Measurements from ENCODE around the gene WFIKKN2.

The WFIKKN2 gene

GRCh38 chr17:50889528-50890118 lies 54.2 kb downstream of the WFIKKN2 start:
- Histone ChIP-seq H3K4me1 (ENCODE audit: control insufficient read depth in 2 of 2, insufficient read depth in 2 of 2, low read length in 2 of 2) (peaks cover 8 to 12% of the 10 kb centered on the region in 2 donors), H3K4me3 (ENCODE audit: low read length in 2 of 2) (no peak overlapping the region), H3K27me3 (ENCODE audit: control insufficient read depth in 2 of 2, insufficient read depth in 2 of 2, low read length in 2 of 2) (no peaks in the 10 kb centered on the region), H3K9me3 (ENCODE audit: control insufficient read depth in 2 of 2, low read length in 2 of 2) (no peaks in the 10 kb centered on the region), H3K36me3 (ENCODE audit: control insufficient read depth in 2 of 2, insufficient read depth in 2 of 2, low read length in 2 of 2) (no peaks in the 10 kb centered on the region), H3K27ac (ENCODE audit: low read depth in 2 of 2, low read length in 2 of 2) (no peak overlapping the region), H3K9ac (ENCODE audit: low read depth in 1 of 2, low read length in 2 of 2) (no peak overlapping the region)

GRCh38 chr17:50890675-50891516 lies 55.5 kb downstream of the WFIKKN2 start:
- Histone ChIP-seq H3K9ac (ENCODE audit: low read depth in 1 of 2, low read length in 2 of 2) (no peak overlapping the region), H3K4me3 (ENCODE audit: low read length in 2 of 2) (no peak overlapping the region), H3K27me3 (ENCODE audit: control insufficient read depth in 2 of 2, insufficient read depth in 2 of 2, low read length in 2 of 2) (no peaks in the 10 kb centered on the region), H3K36me3 (ENCODE audit: control insufficient read depth in 2 of 2, insufficient read depth in 2 of 2, low read length in 2 of 2) (no peaks in the 10 kb centered on the region), H3K27ac (ENCODE audit: low read depth in 2 of 2, low read length in 2 of 2) (no peak overlapping the region), H3K4me1 (ENCODE audit: control insufficient read depth in 2 of 2, insufficient read depth in 2 of 2, low read length in 2 of 2) (peaks cover 2 to 6% of the 10 kb centered on the region in 2 donors), H3K9me3 (ENCODE audit: control insufficient read depth in 2 of 2, low read length in 2 of 2) (no peaks in the 10 kb centered on the region)

- no peaks in the 10 kb centered on the region for H3K36me3 ChIP-seq (ENCODE audit: control insufficient read depth in 2 of 2, insufficient read depth in 2 of 2, low read length in 2 of 2)
- no peak overlapping the region for H3K4me3 ChIP-seq (ENCODE audit: low read length in 2 of 2)
- no peak overlapping the region for H3K27ac ChIP-seq (ENCODE audit: low read depth in 2 of 2, low read length in 2 of 2)
- no peaks in the 10 kb centered on the region for H3K9me3 ChIP-seq (ENCODE audit: control insufficient read depth in 2 of 2, low read length in 2 of 2)
- H3K4me1 ChIP-seq (ENCODE audit: control insufficient read depth in 2 of 2, insufficient read depth in 2 of 2, low read length in 2 of 2), result peaks cover 2 to 6% of the 10 kb centered on the region in 2 donors
- no peak overlapping the region for H3K9ac ChIP-seq (ENCODE audit: low read depth in 1 of 2, low read length in 2 of 2)
- H3K27me3 ChIP-seq (ENCODE audit: control insufficient read depth in 2 of 2, insufficient read depth in 2 of 2, low read length in 2 of 2), result no peaks in the 10 kb centered on the region
Observed at GRCh38 chr17:50891577-50891989, 56.2 kb downstream of the WFIKKN2 start.
